ENCODE data around the gene ATXN2. TPM values are rescaled to one million over a fixed set of nuclear protein-coding genes. Genes with fewer than 3 reads are reported as not detected.
A peak's percentile ranks its signal among the peaks of the same experiment; 100 is the strongest.

ATXN2 gene
- total and polyA plus RNA-seq, 2 of the 4 experiments (the other 2 are of a cell fraction), result 12.4 to 66.5 TPM

GRCh38 chr12:111408116-111408440, 191.0 kb downstream of the ATXN2 start:
- H3K79me1 ChIP-seq (ENCODE audit: low read depth in 1 of 2, low read length in 2 of 2), result peaks cover 7 to 64% of the 10 kb centered on the region in 2 experiments; a peak in 3 of 4 replicates
- BruUV-seq (replicated peaks), result no TSS peak
- H3K9ac ChIP-seq (ENCODE audit: low read depth, low read length), result no peak overlapping the region
- dilution Hi-C loops (cut with HindIII; ENCODE audit: low sequenced_read_pairs, unreplicated experiment) (no loop called here), intact Hi-C loops (cut with micrococcal nuclease) (no loop called here), in situ Hi-C loops (cut with MboI; ENCODE audit: low sequenced_read_pairs) (no loop called here)
- no peak overlapping the region for H3K4me3 ChIP-seq (ENCODE audit: insufficient read depth, low read depth, low read length)
- H3K9me3 ChIP-seq (ENCODE audit: control insufficient read depth, insufficient read depth, low read length), result no peaks in the 10 kb centered on the region
- no peak overlapping the region for H4K91ac ChIP-seq (ENCODE audit: insufficient read depth, low read depth, low read length)
- H2AFZ ChIP-seq (replicated peaks; ENCODE audit: low read length, poor library complexity), result no peak overlapping the region
- H4K5ac ChIP-seq (ENCODE audit: low read depth, low read length), result no peak overlapping the region
- TF ChIP-seq NFE2L2 (IDR thresholded peaks at IDR 0.05; ENCODE audit: low read depth, low read length), result no peak
- peak; percentile 75 for TF ChIP-seq RCOR1 (IDR thresholded peaks at IDR 0.05; ENCODE audit: insufficient replicate concordance, low read length)
- ChIA-PET CTCF (interaction anchor here (0.7 to 1.3 kb wide), 2 partner anchors 44 kb away, joined by 3 to 4 read pairs; no protein-coding TSS in a partner anchor), POLR2A (ENCODE audit: unreplicated experiment) (no interaction called here)
- ATAC-seq (ENCODE audit: low read depth), result no peak
- no CpG with 5 or more reads among the region's 1 CpG for WGBS, 2 experiments (ENCODE audit: extremely low coverage in 2 of 2, insufficient read length in 1 of 2)
- H2AK5ac ChIP-seq (ENCODE audit: low read depth, low read length), result peak overlapping the region; percentile 88; the same call in 1 of the 2 replicates
- H3K36me3 ChIP-seq (ENCODE audit: control insufficient read depth, insufficient read depth, low read length), result no peaks in the 10 kb centered on the region; the same call in 1 of the 2 replicates
- H3K56ac ChIP-seq (ENCODE audit: extremely low read depth, insufficient read depth, low read length), result no peak overlapping the region
- no peak overlapping the region for H3K14ac ChIP-seq (replicated peaks; ENCODE audit: low read depth, low read length)
- no peak overlapping the region for H3K4me2 ChIP-seq (ENCODE audit: low read depth, low read length)
- H3K4me1 ChIP-seq (ENCODE audit: control insufficient read depth, insufficient read depth, low read length), result peaks cover 35% of the 10 kb centered on the region
- no peaks in the 10 kb centered on the region for H3K27me3 ChIP-seq (ENCODE audit: control insufficient read depth, insufficient read depth, low read length)
- no peak overlapping the region for H2AK9ac ChIP-seq (replicated peaks; ENCODE audit: low read depth, low read length, poor library complexity)
- H2BK20ac ChIP-seq (ENCODE audit: low read depth, low read length), result no peak overlapping the region; the same call in 1 of the 2 replicates
- no peak overlapping the region; the same call in 2 of the 3 replicates for H2BK15ac ChIP-seq (ENCODE audit: low read depth, low read length)
- no peak for DNase-seq
- peaks cover 15% of the 10 kb centered on the region for H3K9me1 ChIP-seq (ENCODE audit: insufficient read depth, low read length)
- H3K23ac ChIP-seq (ENCODE audit: low read depth, low read length), result peak overlapping the region; percentile 53; the same call in 1 of the 2 replicates
- 0 out of 4 replicates have a peak overlapping the region, but pooled peaks of 1 of the 2 experiments have one; percentile 22 for H4K8ac ChIP-seq (ENCODE audit: low read depth in 2 of 2, low read length in 2 of 2)
- no peak overlapping the region; the same call in 1 of the 2 replicates for H3K4ac ChIP-seq (ENCODE audit: low read depth, low read length)
- H2BK120ac ChIP-seq (ENCODE audit: low read depth, low read length), result no peak overlapping the region; the same call in 1 of the 2 replicates
- no peak overlapping the region for H3K18ac ChIP-seq (ENCODE audit: low read depth, low read length)
- H3K27ac ChIP-seq (ENCODE audit: insufficient read depth, low read length), result no peak overlapping the region; the same call in 1 of the 2 replicates
- no peak overlapping the region for H2BK5ac ChIP-seq (ENCODE audit: low read depth, low read length, poor library complexity, severe bottlenecking)
- H4K20me1 ChIP-seq (ENCODE audit: insufficient read depth, low read length), result peaks cover 28% of the 10 kb centered on the region
